ENCODE data around the gene ZNF827.

GRCh38 chr4:145805490-145805889 is 133.1 kb downstream of the ZNF827 start:
- no peak for TF ChIP-seq EZH2phosphoT487 (IDR thresholded peaks at IDR 0.05; ENCODE audit: borderline replicate concordance, low read length)
- TF ChIP-seq EZH2 (IDR thresholded peaks at IDR 0.05; ENCODE audit: low read length, unreplicated experiment), result no peak
- no peak for TF ChIP-seq CTCF (conservative IDR thresholded peaks at IDR 0.05; ENCODE audit: low read depth, low read length)

Measured in PC-3 (cell line).